HG03175 (cell line): Measurements from ENCODE around the gene MPHOSPH8.

Experiments used
- ATAC-seq: cut with Tn5 transposase; IDR thresholded peaks from one replicate; pipeline ENCODE4 v1.9.1; 2021; ENCODE audit warnings: mild to moderate bottlenecking, moderate library complexity; ENCODE audit not compliant: unreplicated experiment

MPHOSPH8 gene

GRCh38 chr13:19633479-19634255 lies at the start of gene MPHOSPH8:
MPHOSPH8 (plus strand) TSS chr13:19633659; CDS start chr13:19633749, 90 bp downstream.
- ATAC-seq, result peak; percentile 98

GRCh38 chr13:19586904-19587634 lies 46.4 kb upstream of the MPHOSPH8 start:
- ATAC-seq, result peak; percentile 87

GRCh38 chr13:19587635-19588300 lies 45.7 kb upstream of the MPHOSPH8 start:
- peak; percentile 71 for ATAC-seq

- no peak for ATAC-seq
Observed at GRCh38 chr13:19589312-19589711, 44.1 kb upstream of the MPHOSPH8 start.

- no peak for ATAC-seq
Observed at GRCh38 chr13:19590423-19590822, 43.0 kb upstream of the MPHOSPH8 start.

- no peak for ATAC-seq
Observed at GRCh38 chr13:19591864-19592263, 41.6 kb upstream of the MPHOSPH8 start.

GRCh38 chr13:19592657-19593180 lies 40.7 kb upstream of the MPHOSPH8 start:
- no peak for ATAC-seq

- no peak for ATAC-seq
Observed at GRCh38 chr13:19596086-19596485, 37.4 kb upstream of the MPHOSPH8 start.

GRCh38 chr13:19596960-19597361 lies 36.5 kb upstream of the MPHOSPH8 start:
- no peak for ATAC-seq

GRCh38 chr13:19597523-19597922 lies 35.9 kb upstream of the MPHOSPH8 start:
- ATAC-seq, result no peak

GRCh38 chr13:19601749-19602725 lies 31.4 kb upstream of the MPHOSPH8 start:
- peak; percentile 93 for ATAC-seq

GRCh38 chr13:19604306-19604705 lies 29.2 kb upstream of the MPHOSPH8 start:
- ATAC-seq, result no peak

- no peak for ATAC-seq
Observed at GRCh38 chr13:19605161-19605955, 28.1 kb upstream of the MPHOSPH8 start.

- no peak for ATAC-seq
Observed at GRCh38 chr13:19606152-19606551, 27.3 kb upstream of the MPHOSPH8 start.

GRCh38 chr13:19606737-19607136 lies 26.7 kb upstream of the MPHOSPH8 start:
- no peak for ATAC-seq

- no peak for ATAC-seq
Observed at GRCh38 chr13:19607523-19608078, 25.9 kb upstream of the MPHOSPH8 start.

- ATAC-seq, result peak; percentile 60
Observed at GRCh38 chr13:19618977-19619376, 14.5 kb upstream of the MPHOSPH8 start.

GRCh38 chr13:19622193-19622592 lies 11.3 kb upstream of the MPHOSPH8 start:
- ATAC-seq, result no peak

GRCh38 chr13:19624265-19624664 lies 9.2 kb upstream of the MPHOSPH8 start:
- no peak for ATAC-seq
